ENCODE data around the gene CD3G. TPM values are rescaled to one million over a fixed set of nuclear protein-coding genes. Genes with fewer than 3 reads are reported as not detected.

The CD3G gene
- total and polyA plus RNA-seq, 2 of the 8 experiments (the other 6 are each of a cell fraction or from before 2014, with no cell fraction given): not detected

- Histone ChIP-seq H2BK12ac (ENCODE audit: low read depth, low read length) (no peak overlapping the region), H4K5ac (ENCODE audit: insufficient read length, low read depth, low read length) (no peak overlapping the region), H3K27me3 (replicated peaks in 1 of 4; ENCODE audit: control insufficient read depth in 3 of 4, extremely low read depth in 1 of 4, insufficient read depth in 3 of 4, low read length in 3 of 4) (peaks cover 0 to 4% (median 0%) of the 10 kb centered on the region in 4 experiments; a peak in 2 of 7 replicates), H3K18ac (ENCODE audit: extremely low read depth, low read length) (no peak overlapping the region), H3K23me2 (ENCODE audit: low read depth, low read length) (peaks cover 4% of the 10 kb centered on the region; the same call in 1 of the 2 replicates), H3K4me1 (replicated peaks in 1 of 4; ENCODE audit: control insufficient read depth in 3 of 4, insufficient read depth in 4 of 4, low read length in 3 of 4) (peaks cover 2 to 5% (median 4%) of the 10 kb centered on the region in 4 experiments; a peak in 6 of 7 replicates), H3K23ac (ENCODE audit: insufficient read length) (no peak overlapping the region), H3K56ac (replicated peaks; ENCODE audit: insufficient read length, low read depth, low read length) (no peak overlapping the region), H3K4me3 (ENCODE audit: extremely low read depth in 1 of 4, insufficient read depth in 2 of 4, low read depth in 3 of 4, low read length in 4 of 4) (no peak overlapping the region), H3K14ac (ENCODE audit: insufficient read length) (no peak overlapping the region), H2BK20ac (ENCODE audit: low read length) (no peak overlapping the region), H4K91ac (replicated peaks; ENCODE audit: insufficient read length, low read length) (no peak overlapping the region), H3K4ac (replicated peaks; ENCODE audit: insufficient read length, low read depth, low read length) (no peak overlapping the region), H4K20me1 (replicated peaks in 1 of 2; ENCODE audit: control insufficient read depth in 1 of 2, insufficient read depth in 2 of 2, low read length in 2 of 2) (no peaks in the 10 kb centered on the region), H3K36me3 (ENCODE audit: control insufficient read depth in 2 of 4, insufficient read depth in 4 of 4, low read length in 3 of 4) (no peaks in the 10 kb centered on the region), H3K79me1 (ENCODE audit: low read depth, low read length) (no peaks in the 10 kb centered on the region), H4K8ac (ENCODE audit: extremely low read depth, insufficient read depth, low read length) (no peak overlapping the region), H3K9ac (replicated peaks in 1 of 4; ENCODE audit: extremely low read depth in 1 of 4, low read depth in 3 of 4, low read length in 3 of 4) (no peak overlapping the region), H2BK120ac (replicated peaks; ENCODE audit: low read depth, low read length) (no peak overlapping the region), H3K9me3 (ENCODE audit: insufficient read depth in 2 of 2, low read depth in 1 of 2, low read length in 1 of 2) (no peaks in the 10 kb centered on the region), H2AFZ (ENCODE audit: low read length) (no peak overlapping the region), H3K4me2 (ENCODE audit: insufficient read depth in 1 of 2, low read depth in 2 of 2, low read length in 2 of 2) (no peak overlapping the region), H2BK5ac (ENCODE audit: low read depth, low read length) (no peak overlapping the region), H3K27ac (ENCODE audit: low read depth, low read length) (no peak overlapping the region), H2AK5ac (ENCODE audit: low read depth, low read length) (no peak overlapping the region), H2BK15ac (ENCODE audit: low read length) (no peak overlapping the region), H3K79me2 (ENCODE audit: control insufficient read depth in 1 of 2, insufficient read depth in 2 of 2, low read length in 2 of 2) (no peaks in the 10 kb centered on the region)
- DNase-seq (ENCODE audit: low read depth in 1 of 2, low spot score in 2 of 2): no peak
- CTCF ChIA-PET (ENCODE audit: partially characterized antibody): interaction anchor here (1.0 kb wide), 1 partner anchor 25 kb away, joined by 3 read pairs; no protein-coding TSS in a partner anchor
- FAIRE-seq: no peak
- 78% methylated on average over 3 of the region's 3 CpGs; no CpG with 5 or more reads in 1 of the 2 experiments for WGBS, 2 experiments (ENCODE audit: extremely low coverage in 1 of 2, insufficient coverage in 1 of 2, insufficient read length in 1 of 2, insufficient replicate concordance in 2 of 2, low coverage in 1 of 2, low lambda C conversion rate in 2 of 2, missing lambda C conversion rate in 1 of 2)
- POLR2A ChIA-PET (ENCODE audit: partially characterized antibody): no interaction called here
- TF ChIP-seq SRF (IDR thresholded peaks at IDR 0.05; ENCODE audit: low read depth, low read length) (peak; percentile 79), RAD21 (IDR thresholded peaks at IDR 0.05 in 1 of 2, conservative IDR thresholded peaks at IDR 0.05 in 1 of 2; ENCODE audit: low read depth in 2 of 2, low read length in 2 of 2) (no peak)
Observed at GRCh38 chr11:118320515-118320914, 23.6 kb upstream of the CD3G start.
